OCI-LY7 (cell line): ENCODE results near the gene PLXNB1. TPM values are rescaled to one million over a fixed set of nuclear protein-coding genes. Genes with fewer than 3 reads are reported as not detected.

Experiments
- BruUV-seq: library from RNA; stranded (reverse); fragments of 400-500 nt; replicated peaks from 2 replicates; lab custom pipeline; 2021; lab: Mats Ljungman, UMichigan
- CTCF ChIA-PET: fragments of 300-600 bp; sonication (Branson Sonifier 250); formaldehyde crosslinking; loops from one replicate; lab custom pipeline; 2022; ENCODE audit warnings: antibody characterized with exemption; ENCODE audit not compliant: unreplicated experiment; lab: Charles Lee
- POLR2A ChIA-PET: fragments of 300-600 bp; sonication (Branson Sonifier 250); formaldehyde crosslinking; loops from one replicate; lab custom pipeline; 2022; ENCODE audit warnings: antibody characterized with exemption; lab: Charles Lee
- DNase-seq: peaks from one replicate; pipeline ENCODE4 v3.0.0-alpha.2; 2015; ENCODE audit warnings: low spot score
- H2AFZ ChIP-seq: fragments of 200-600 bp; sonication (generic), shearing (Covaris generic); 2 replicates; pipeline ENCODE4 v1.6.1; 2014; ENCODE audit warnings: mild to moderate bottlenecking, antibody characterized with exemption, low read length, moderate library complexity
- H3K27ac ChIP-seq: fragments of 200-600 bp; sonication (generic); 2 replicates; pipeline ENCODE4 v1.5.1; 2014; ENCODE audit warnings: mixed run types, low read depth, mild to moderate bottlenecking, moderate library complexity, low read length, inconsistent platforms; ENCODE audit not compliant: poor library complexity, severe bottlenecking
- H3K36me3 ChIP-seq: fragments of 200-600 bp; sonication (generic); 2 replicates; pipeline ENCODE4 v1.6.1; 2014; ENCODE audit warnings: mild to moderate bottlenecking, antibody characterized with exemption, low read length, moderate library complexity, mixed read lengths; ENCODE audit not compliant: insufficient read depth
- H3K4me1 ChIP-seq: fragments of 200-600 bp; sonication (generic); 2 replicates; pipeline ENCODE4 v1.5.1; 2014; ENCODE audit warnings: mild to moderate bottlenecking, low read length; ENCODE audit not compliant: insufficient read depth, poor library complexity, severe bottlenecking
- H3K4me2 ChIP-seq: fragments of 200-600 bp; sonication (generic); 2 replicates; pipeline ENCODE4 v1.6.1; 2014; ENCODE audit warnings: mild to moderate bottlenecking, low read length
- H3K4me3 ChIP-seq: fragments of 200-600 bp; sonication (generic); 2 replicates; pipeline ENCODE4 v1.5.1; 2014; ENCODE audit warnings: mild to moderate bottlenecking, low read depth, low read length; ENCODE audit not compliant: poor library complexity, severe bottlenecking
- H3K79me2 ChIP-seq: fragments of 200-600 bp; sonication (generic); 2 replicates; pipeline ENCODE4 v1.6.1; 2016; ENCODE audit warnings: low read depth, mild to moderate bottlenecking, low read length, moderate library complexity, mixed read lengths; ENCODE audit not compliant: insufficient read depth
- H3K9me2 ChIP-seq: fragments of 200-600 bp; sonication (generic); 2 replicates; pipeline ENCODE4 v1.6.1; 2016; ENCODE audit warnings: mild to moderate bottlenecking, low read length, mixed read lengths; ENCODE audit not compliant: insufficient read depth
- H3K9me3 ChIP-seq: fragments of 200-600 bp; sonication (generic); 2 replicates; pipeline ENCODE4 v1.6.1; 2014; ENCODE audit warnings: mild to moderate bottlenecking, mixed run types, low read length, mixed read lengths
- H4K20me1 ChIP-seq: fragments of 200-600 bp; sonication (generic); 2 replicates; pipeline ENCODE4 v1.6.1; 2014; ENCODE audit warnings: mild to moderate bottlenecking, antibody characterized with exemption, low read length, moderate library complexity, mixed read lengths; ENCODE audit not compliant: insufficient read depth
- EZH2phosphoT487 ChIP-seq: fragments of 200-600 bp; sonication (generic); IDR thresholded peaks from 2 replicates; pipeline ENCODE4 v1.6.1; 2018; ENCODE audit warnings: low read depth, borderline replicate concordance, mild to moderate bottlenecking, mixed run types, antibody characterized with exemption, low read length, moderate library complexity, mixed read lengths
- intact Hi-C: fragments of 100-400 bp; cut with micrococcal nuclease; formaldehyde crosslinking; loops from one replicate; pipeline ENCODE4 v1.10.0; 2022; ENCODE audit not compliant: unreplicated experiment
- total RNA-seq, 2 experiments: library from RNA; depleted of rRNA in 1 of 2; stranded (reverse); fragments of >200 nt in 1 of 2; shearing (Covaris generic) in 1 of 2; gene quantifications; 2 replicates each; pipeline ENCODE4 v1.2.3, GENCODE V29; 2014 to 2022
- TF ChIP-seq, protein P1 (sequence below): fragments of 200-600 bp; sonication (generic); conservative IDR thresholded peaks from 2 replicates; pipeline ENCODE4 v1.5.1; 2014; ENCODE audit warnings: mild to moderate bottlenecking, antibody characterized with exemption, low read length, moderate library complexity, mixed read lengths

Gene PLXNB1
- total RNA-seq, 2 experiments from 2014 or later, result 4.4 to 6.4 TPM

DNA sequence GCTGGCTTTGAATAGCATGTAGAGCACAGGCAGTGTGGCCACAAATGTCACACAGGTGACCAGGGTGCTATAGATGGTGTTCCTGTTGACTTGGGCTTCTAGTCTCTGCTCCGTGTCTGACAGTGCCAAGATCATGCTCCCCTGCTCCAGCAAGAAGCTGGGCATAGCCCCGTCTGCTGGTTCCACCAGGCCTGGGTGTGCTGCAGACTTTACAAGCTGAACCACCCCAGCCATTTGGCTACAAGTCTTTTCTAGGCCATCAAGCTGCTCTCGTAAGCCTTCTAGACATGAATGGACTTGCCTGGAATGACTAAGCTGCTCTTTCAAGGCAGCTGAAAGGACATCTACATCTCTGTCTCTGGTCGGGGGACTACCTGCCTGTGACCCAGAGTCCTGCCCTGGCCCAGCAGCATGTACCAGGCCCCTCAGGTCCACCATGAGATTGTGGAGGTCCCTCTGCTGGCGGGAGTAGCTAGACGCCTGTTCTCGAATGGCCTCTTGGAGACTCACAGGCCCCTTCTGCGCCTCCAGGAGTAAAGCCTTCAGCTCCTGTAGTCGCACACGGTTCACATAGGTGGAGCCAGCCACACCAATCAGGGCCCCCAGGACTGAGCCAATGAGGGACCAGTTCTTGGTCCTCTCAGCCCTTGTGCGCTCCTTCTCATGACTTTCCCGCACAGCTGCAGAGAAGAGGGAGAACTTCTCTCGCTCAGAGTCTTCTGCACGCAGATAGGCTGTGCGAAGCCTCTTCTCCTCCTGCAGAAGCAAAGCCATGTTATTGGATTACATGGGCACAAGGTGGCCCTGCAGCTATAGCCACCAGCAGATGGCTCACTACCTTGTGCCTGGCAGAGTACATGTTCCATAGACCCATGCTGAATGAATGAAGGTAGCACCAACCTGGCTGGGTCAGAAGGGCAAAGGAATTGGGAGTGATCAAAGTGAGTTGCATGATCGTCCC, 2.8 kb upstream of the PLXNB1 start:
- BruUV-seq, result TSS peak; percentile 86
- no peak overlapping the region for H3K4me2 ChIP-seq
- CTCF ChIA-PET, result no interaction called here
- POLR2A ChIA-PET, result interaction anchor here (1.2 to 1.4 kb wide), 2 partner anchors 15 to 124 kb away, joined by 3 read pairs; partner anchors contain the start of genes ATRIP and PFKFB4
- H3K79me2 ChIP-seq, result no peaks in the 10 kb centered on the region
- H3K9me2 ChIP-seq, result no peaks in the 10 kb centered on the region
- peak; percentile 21 for DNase-seq
- no peaks in the 10 kb centered on the region for H3K9me3 ChIP-seq
- H4K20me1 ChIP-seq, result peaks cover 7% of the 10 kb centered on the region; the same call in 1 of the 2 replicates
- peaks cover 36% of the 10 kb centered on the region for H3K4me1 ChIP-seq
- no peak overlapping the region for H2AFZ ChIP-seq
- TF ChIP-seq, protein P1, sequence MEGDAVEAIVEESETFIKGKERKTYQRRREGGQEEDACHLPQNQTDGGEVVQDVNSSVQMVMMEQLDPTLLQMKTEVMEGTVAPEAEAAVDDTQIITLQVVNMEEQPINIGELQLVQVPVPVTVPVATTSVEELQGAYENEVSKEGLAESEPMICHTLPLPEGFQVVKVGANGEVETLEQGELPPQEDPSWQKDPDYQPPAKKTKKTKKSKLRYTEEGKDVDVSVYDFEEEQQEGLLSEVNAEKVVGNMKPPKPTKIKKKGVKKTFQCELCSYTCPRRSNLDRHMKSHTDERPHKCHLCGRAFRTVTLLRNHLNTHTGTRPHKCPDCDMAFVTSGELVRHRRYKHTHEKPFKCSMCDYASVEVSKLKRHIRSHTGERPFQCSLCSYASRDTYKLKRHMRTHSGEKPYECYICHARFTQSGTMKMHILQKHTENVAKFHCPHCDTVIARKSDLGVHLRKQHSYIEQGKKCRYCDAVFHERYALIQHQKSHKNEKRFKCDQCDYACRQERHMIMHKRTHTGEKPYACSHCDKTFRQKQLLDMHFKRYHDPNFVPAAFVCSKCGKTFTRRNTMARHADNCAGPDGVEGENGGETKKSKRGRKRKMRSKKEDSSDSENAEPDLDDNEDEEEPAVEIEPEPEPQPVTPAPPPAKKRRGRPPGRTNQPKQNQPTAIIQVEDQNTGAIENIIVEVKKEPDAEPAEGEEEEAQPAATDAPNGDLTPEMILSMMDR, result peak; percentile 68
- no peak for TF ChIP-seq EZH2phosphoT487
- no peak overlapping the region for H3K4me3 ChIP-seq
- peaks cover 38% of the 10 kb centered on the region; the same call in 1 of the 2 replicates for H3K36me3 ChIP-seq
- no peak overlapping the region for H3K27ac ChIP-seq
- intact Hi-C loops, result loop anchor here (10.0 kb wide), 1 partner anchor 128 kb away; the partner anchor contains the start of gene NME6

DNA sequence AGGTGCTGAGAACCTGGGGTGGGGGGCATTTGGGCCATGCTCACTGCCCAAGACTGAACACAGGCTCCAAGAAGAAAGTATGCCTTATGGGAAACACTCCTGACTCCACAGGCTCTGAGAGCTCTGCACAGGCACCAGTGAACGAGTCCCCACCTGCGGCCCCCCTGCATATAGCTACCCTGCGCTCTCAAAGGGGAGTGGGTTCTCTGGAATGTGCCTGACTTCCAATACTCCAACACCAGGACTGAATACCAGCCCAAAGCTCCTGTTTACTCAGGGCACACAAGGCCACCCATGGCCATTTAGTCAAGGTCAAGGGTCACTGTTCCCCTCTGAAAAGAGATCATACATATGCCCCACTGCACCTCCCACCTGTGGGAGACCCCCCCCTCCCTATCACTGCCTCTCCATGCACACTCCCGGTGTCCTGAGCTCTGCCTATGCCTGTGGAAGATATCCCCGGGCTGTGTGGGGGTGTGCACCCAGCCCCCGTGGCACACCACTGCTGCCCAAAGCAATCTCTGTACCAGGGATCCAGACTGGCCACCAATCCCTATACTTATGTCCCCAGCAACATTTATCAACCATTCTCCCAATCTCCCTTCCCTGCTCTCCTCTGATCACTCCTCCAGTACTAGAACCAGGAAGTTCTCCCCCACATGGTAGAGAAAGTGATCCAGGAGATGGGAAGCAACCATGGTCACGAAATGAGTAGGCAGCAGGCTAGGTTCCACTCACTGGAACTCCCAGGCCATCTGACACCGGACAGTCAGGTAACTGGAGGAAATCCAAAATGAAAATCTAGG, 1.5 kb upstream of the PLXNB1 start:
- no peaks in the 10 kb centered on the region for H3K9me3 ChIP-seq
- no TSS peak for BruUV-seq

More for the DNA sequence above, 1.5 kb upstream of the PLXNB1 start:
- intact Hi-C loops, result loop anchor here (10.0 kb wide), 1 partner anchor 127 kb away; the partner anchor contains the start of gene NME6
- Histone ChIP-seq H2AFZ (no peak overlapping the region), H3K4me2 (no peak overlapping the region), H3K4me1 (peaks cover 24% of the 10 kb centered on the region), H3K9me2 (no peaks in the 10 kb centered on the region), H3K27ac (no peak overlapping the region), H3K4me3 (no peak overlapping the region), H3K36me3 (peaks cover 38% of the 10 kb centered on the region; the same call in 1 of the 2 replicates), H4K20me1 (peaks cover 7% of the 10 kb centered on the region; the same call in 1 of the 2 replicates), H3K79me2 (no peaks in the 10 kb centered on the region)
- ChIA-PET POLR2A (interaction anchor here (1.2 kb wide), 1 partner anchor 125 kb away, joined by 3 read pairs; the partner anchor contains the start of gene PFKFB4), CTCF (no interaction called here)
- no peak for TF ChIP-seq EZH2phosphoT487
- TF ChIP-seq, protein P1, result no peak
- no peak for DNase-seq
